HepG2 (cell line): ENCODE data around the gene SLC34A3. TPM values are rescaled to one million over a fixed set of nuclear protein-coding genes. Genes with fewer than 3 reads are reported as not detected.

Experiments used
- ARID4A ChIP-seq: sonication (generic); formaldehyde crosslinking; IDR thresholded peaks from 2 replicates; pipeline ENCODE4 v1.5.0; 2020; ENCODE audit warnings: mild to moderate bottlenecking, missing genetic modification reagents, borderline replicate concordance
- FOXA1 ChIP-seq, 2 experiments: fragments of 450-650 bp in 1 of 2; sonication (generic) in 1 of 2; formaldehyde crosslinking in 1 of 2; IDR thresholded peaks; 2 replicates each; pipeline versions ENCODE4 v1.4.0 to v1.6.1; 2016 to 2020; ENCODE audit warnings: missing genetic modification reagents in 1 of 2
- IKZF4 ChIP-seq: sonication (generic); formaldehyde crosslinking; IDR thresholded peaks from 2 replicates; pipeline ENCODE4 v1.5.1; 2020; ENCODE audit warnings: borderline replicate concordance, mild to moderate bottlenecking, low read depth, missing genetic modification reagents; ENCODE audit errors: not compliant biosample characterization
- KAT7 ChIP-seq: IDR thresholded peaks from 2 replicates; pipeline ENCODE4 v1.6.1; 2018; ENCODE audit warnings: borderline replicate concordance, missing compliant biosample characterization
- KLF9 ChIP-seq: IDR thresholded peaks from 2 replicates; pipeline ENCODE4 v1.6.1; 2016; ENCODE audit warnings: low read depth
- PCBP1 ChIP-seq: fragments of 200-400 bp; formaldehyde crosslinking; IDR thresholded peaks from 2 replicates; pipeline ENCODE4 v1.6.1; 2017; ENCODE audit warnings: mild to moderate bottlenecking, low read depth, low read length, borderline replicate concordance
- POLR2AphosphoS5 ChIP-seq: IDR thresholded peaks from 2 replicates; pipeline ENCODE4 v1.6.1; 2012; ENCODE audit warnings: low read depth, low read length
- RBAK ChIP-seq: sonication (generic); formaldehyde crosslinking; IDR thresholded peaks from 2 replicates; pipeline ENCODE4 v1.5.1; 2020; ENCODE audit warnings: mild to moderate bottlenecking, missing genetic modification reagents
- SAFB2 ChIP-seq: sonication (generic); formaldehyde crosslinking; IDR thresholded peaks from 2 replicates; pipeline ENCODE4 v1.5.1; 2020; ENCODE audit warnings: missing genetic modification reagents, low read depth, mild to moderate bottlenecking, borderline replicate concordance
- SNAPC2 ChIP-seq: sonication (generic); formaldehyde crosslinking; IDR thresholded peaks from 2 replicates; pipeline ENCODE4 v1.8.1; 2022; ENCODE audit warnings: mild to moderate bottlenecking, missing genetic modification reagents
- SP5 ChIP-seq: IDR thresholded peaks from 2 replicates; pipeline ENCODE4 v1.6.1; 2016; ENCODE audit warnings: low read depth, borderline replicate concordance
- ZBTB14 ChIP-seq: sonication (generic); formaldehyde crosslinking; IDR thresholded peaks from 2 replicates; pipeline ENCODE4 v1.4.0; 2020; ENCODE audit warnings: missing genetic modification reagents
- ZBTB26 ChIP-seq: IDR thresholded peaks from 2 replicates; pipeline ENCODE4 v1.6.1; 2016; ENCODE audit warnings: missing compliant biosample characterization, missing genetic modification reagents, borderline replicate concordance
- ZNF672 ChIP-seq: sonication (generic); formaldehyde crosslinking; IDR thresholded peaks from 2 replicates; pipeline ENCODE4 v1.8.1; 2022; ENCODE audit warnings: missing genetic modification reagents
- ZNF691 ChIP-seq: sonication (generic); formaldehyde crosslinking; IDR thresholded peaks from 2 replicates; pipeline ENCODE4 v1.4.0; 2020; ENCODE audit warnings: missing genetic modification reagents, low read depth, mild to moderate bottlenecking, borderline replicate concordance
- polyA plus RNA-seq, 8 experiments: library from polyadenylated mRNA; depleted of rRNA in 3 of 8; stranded (reverse) in 7 of 8; unstranded in 1 of 8; fragments of >200 nt; fragmentation: Illumina TruSeq in 4 of 8; extraction: Trizol in 4 of 8; gene quantifications; 2 replicates each; pipeline versions ENCODE4 v1.2.1 to v1.2.3, GENCODE V29; 2011 to 2016; ENCODE audit warnings: low read depth in 4 of 8, missing spikeins in 1 of 8, mixed read lengths in 1 of 8; ENCODE audit not compliant: insufficient read depth in 1 of 8
- total RNA-seq, 5 experiments: library from RNA; depleted of rRNA; stranded (reverse); fragments of >200 nt; fragmentation: Illumina TruSeq; extraction: Trizol; gene quantifications; 2 replicates each; pipeline ENCODE4 v1.2.3, GENCODE V29; 2016; ENCODE audit warnings: low read depth in 1 of 5
- TF ChIP-seq, protein P1 (sequence below): sonication (generic); formaldehyde crosslinking; conservative IDR thresholded peaks from 2 replicates; pipeline ENCODE4 v1.8.0; 2022; ENCODE audit warnings: low read depth, missing genetic modification reagents

SLC34A3 gene
- total and polyA plus RNA-seq, 2 of the 13 experiments (the other 11 are each of a cell fraction or from before 2014, with no cell fraction given), result 0.07 to 1.0 TPM

- TF ChIP-seq SAFB2, result peak; percentile 47; the same call in 1 of the 2 replicates
- TF ChIP-seq IKZF4 (CRISPR knock-in tag), result peak; percentile 63
- no peak for TF ChIP-seq FOXA1 (IDR thresholded peaks at IDR 0.05)
- peak; percentile 70 for TF ChIP-seq FOXA1 (CRISPR knock-in tag; IDR thresholded peaks at IDR 0.05)
- TF ChIP-seq KLF9 (CRISPR knock-in tag), result 0 out of 2 replicates have a peak, but pooled peaks have one; percentile 68
- TF ChIP-seq POLR2AphosphoS5, result peak; percentile 78
- no peak for TF ChIP-seq ZBTB14 (CRISPR knock-in tag)
- peak; percentile 36 for TF ChIP-seq SP5 (CRISPR knock-in tag)
- TF ChIP-seq PCBP1, result no peak
- peak; percentile 68; the same call in 1 of the 2 replicates for TF ChIP-seq ZNF691 (CRISPR knock-in tag)
- peak; percentile 87 for TF ChIP-seq ARID4A (CRISPR knock-in tag)
- peak; percentile 68; the same call in 1 of the 2 replicates for TF ChIP-seq KAT7 (CRISPR knock-in tag)
- peak; percentile 27; the same call in 1 of the 2 replicates for TF ChIP-seq SNAPC2 (CRISPR knock-in tag)
- TF ChIP-seq RBAK (CRISPR knock-in tag), result no peak
- TF ChIP-seq ZBTB26 (CRISPR knock-in tag), result peak; percentile 78; the same call in 1 of the 2 replicates
- TF ChIP-seq ZNF672 (CRISPR knock-in tag), result no peak
- TF ChIP-seq, protein P1, sequence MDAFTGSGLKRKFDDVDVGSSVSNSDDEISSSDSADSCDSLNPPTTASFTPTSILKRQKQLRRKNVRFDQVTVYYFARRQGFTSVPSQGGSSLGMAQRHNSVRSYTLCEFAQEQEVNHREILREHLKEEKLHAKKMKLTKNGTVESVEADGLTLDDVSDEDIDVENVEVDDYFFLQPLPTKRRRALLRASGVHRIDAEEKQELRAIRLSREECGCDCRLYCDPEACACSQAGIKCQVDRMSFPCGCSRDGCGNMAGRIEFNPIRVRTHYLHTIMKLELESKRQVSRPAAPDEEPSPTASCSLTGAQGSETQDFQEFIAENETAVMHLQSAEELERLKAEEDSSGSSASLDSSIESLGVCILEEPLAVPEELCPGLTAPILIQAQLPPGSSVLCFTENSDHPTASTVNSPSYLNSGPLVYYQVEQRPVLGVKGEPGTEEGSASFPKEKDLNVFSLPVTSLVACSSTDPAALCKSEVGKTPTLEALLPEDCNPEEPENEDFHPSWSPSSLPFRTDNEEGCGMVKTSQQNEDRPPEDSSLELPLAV (CRISPR knock-in tag), result no peak
These were observed 46.8 kb downstream of the SLC34A3 start, which contains the start of gene TOR4A (continued) for GRCh38 chr9:137277329-137278041.
